HFFc6 (cell line): ENCODE data around the gene BTBD17. TPM values are rescaled to one million over a fixed set of nuclear protein-coding genes. Genes with fewer than 3 reads are reported as not detected.

Experiments used
- DNase-seq: peaks from one replicate; pipeline ENCODE4 v3.0.0-alpha.2; 2018
- H3K27ac Mint-ChIP-seq: 2 replicates; pipeline ENCODE4 v1.8.0; 2020; ENCODE audit warnings: mild to moderate bottlenecking, mixed read lengths
- H3K27me3 Mint-ChIP-seq: 2 replicates; pipeline ENCODE4 v1.8.0; 2021; ENCODE audit warnings: mild to moderate bottlenecking, moderate library complexity, mixed read lengths; ENCODE audit not compliant: insufficient read depth
- H3K36me3 Mint-ChIP-seq: 2 replicates; pipeline ENCODE4 v1.8.0; 2021; ENCODE audit warnings: low read depth, mixed read lengths
- H3K4me1 Mint-ChIP-seq: 2 replicates; pipeline ENCODE4 v1.8.0; 2020; ENCODE audit warnings: low read depth, mixed read lengths
- H3K4me3 Mint-ChIP-seq: 2 replicates; pipeline ENCODE4 v1.8.0; 2020; ENCODE audit warnings: mild to moderate bottlenecking, moderate library complexity, mixed read lengths
- H3K9me3 Mint-ChIP-seq: 2 replicates; pipeline ENCODE4 v1.8.0; 2020; ENCODE audit warnings: mild to moderate bottlenecking, mixed read lengths
- total RNA-seq, 6 experiments: library from RNA; stranded (reverse); fragmentation: NEBNext Ultra II Directional; extraction: Animal tissue kit (Norgen Biotek cat#: 25700); gene quantifications; 2 replicates in 1 of 6; 3 replicates in 5 of 6; pipeline ENCODE4 v1.2.3, GENCODE V29; 2021
- TF ChIP-seq, protein P1 (sequence below): fragments of 200-600 bp; sonication (generic); IDR thresholded peaks from 2 replicates; pipeline ENCODE4 v1.5.0; 2021; ENCODE audit warnings: antibody characterized with exemption, mild to moderate bottlenecking

BTBD17 gene
- total RNA-seq, 6 experiments from 2014 or later: not detected

GRCh38 chr17:74326506-74326905 lies 35.2 kb downstream of the BTBD17 start:
- Mint-ChIP-seq H3K27ac (no peak overlapping the region), H3K36me3 (peaks cover 4% of the 10 kb centered on the region; the same call in 1 of the 2 replicates), H3K4me3 (no peak overlapping the region), H3K4me1 (no peaks in the 10 kb centered on the region), H3K27me3 (peaks cover 2% of the 10 kb centered on the region), H3K9me3 (peaks cover 52% of the 10 kb centered on the region)
- TF ChIP-seq, protein P1, sequence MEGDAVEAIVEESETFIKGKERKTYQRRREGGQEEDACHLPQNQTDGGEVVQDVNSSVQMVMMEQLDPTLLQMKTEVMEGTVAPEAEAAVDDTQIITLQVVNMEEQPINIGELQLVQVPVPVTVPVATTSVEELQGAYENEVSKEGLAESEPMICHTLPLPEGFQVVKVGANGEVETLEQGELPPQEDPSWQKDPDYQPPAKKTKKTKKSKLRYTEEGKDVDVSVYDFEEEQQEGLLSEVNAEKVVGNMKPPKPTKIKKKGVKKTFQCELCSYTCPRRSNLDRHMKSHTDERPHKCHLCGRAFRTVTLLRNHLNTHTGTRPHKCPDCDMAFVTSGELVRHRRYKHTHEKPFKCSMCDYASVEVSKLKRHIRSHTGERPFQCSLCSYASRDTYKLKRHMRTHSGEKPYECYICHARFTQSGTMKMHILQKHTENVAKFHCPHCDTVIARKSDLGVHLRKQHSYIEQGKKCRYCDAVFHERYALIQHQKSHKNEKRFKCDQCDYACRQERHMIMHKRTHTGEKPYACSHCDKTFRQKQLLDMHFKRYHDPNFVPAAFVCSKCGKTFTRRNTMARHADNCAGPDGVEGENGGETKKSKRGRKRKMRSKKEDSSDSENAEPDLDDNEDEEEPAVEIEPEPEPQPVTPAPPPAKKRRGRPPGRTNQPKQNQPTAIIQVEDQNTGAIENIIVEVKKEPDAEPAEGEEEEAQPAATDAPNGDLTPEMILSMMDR: no peak
- no peak for DNase-seq

DNA sequence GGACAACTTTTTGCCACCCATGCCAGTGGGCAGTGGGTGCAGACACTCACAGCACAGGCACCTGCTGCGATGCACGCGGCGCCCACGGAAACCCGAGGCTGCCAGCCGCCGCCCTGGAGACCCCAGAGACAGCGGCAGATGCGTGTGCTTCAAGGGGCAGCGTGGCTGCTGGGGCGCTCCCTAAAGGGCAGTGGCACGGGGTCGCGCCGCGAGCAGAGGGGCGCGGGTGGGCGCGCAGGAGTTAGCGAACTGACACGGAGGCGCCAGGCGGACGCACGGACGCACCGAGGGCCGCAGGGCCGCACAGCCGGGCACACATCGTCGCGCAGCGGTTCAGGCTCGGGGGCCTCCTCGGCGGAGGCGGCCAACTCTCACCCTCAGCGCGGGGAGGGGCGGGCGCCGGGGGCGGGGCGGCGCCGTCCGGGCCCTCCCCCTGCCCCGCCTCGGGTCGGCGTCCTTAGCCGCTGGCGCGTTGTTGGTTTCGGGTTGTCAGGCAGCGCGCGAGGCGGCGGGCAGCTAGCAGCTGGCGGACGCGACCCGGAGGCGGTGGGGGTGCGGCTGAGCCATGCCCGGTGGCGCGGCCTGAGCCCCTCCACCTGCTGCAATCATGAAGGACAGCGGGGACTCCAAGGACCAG lies 35.8 kb downstream of the BTBD17 start, which contains the start of gene KIF19:
Gene KIF19 (plus strand): TSS at position 484 of the 637 bp plus-strand sequence. CDS start 124 bp downstream, at position 608.
- no peak within 1 kb of the TSS for H3K4me3 Mint-ChIP-seq
- no peak within 1 kb of the TSS for H3K27ac Mint-ChIP-seq
- TF ChIP-seq, protein P1: no peak
- no peak for DNase-seq
- H3K9me3 Mint-ChIP-seq: peaks cover 53% of the 10 kb centered on the region
- peaks cover 2% of the 10 kb centered on the region for H3K27me3 Mint-ChIP-seq
- peaks cover 4% of the 10 kb centered on the region; the same call in 1 of the 2 replicates for H3K36me3 Mint-ChIP-seq
- H3K4me1 Mint-ChIP-seq: no peaks in the 10 kb centered on the region

DNA sequence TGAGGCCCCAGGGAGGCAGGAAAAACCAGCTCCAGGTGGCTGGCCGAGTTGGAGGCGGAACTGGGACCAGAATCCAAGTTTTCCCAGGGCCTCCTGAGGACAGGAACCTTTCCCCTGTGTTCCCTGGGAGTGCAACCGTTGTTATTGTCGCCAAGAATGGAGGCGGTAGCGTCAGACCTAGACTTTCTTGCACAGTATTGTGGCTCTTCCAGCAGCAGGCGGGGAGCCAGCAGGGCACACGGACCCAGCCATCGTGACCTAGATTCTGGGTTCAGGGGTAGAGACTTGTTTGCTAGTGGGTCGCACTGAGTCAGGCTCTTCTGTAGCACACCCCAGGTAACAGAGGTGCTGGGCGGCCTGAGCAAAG lies 36.3 kb downstream of the BTBD17 start:
- no peak overlapping the region for H3K27ac Mint-ChIP-seq
- H3K27me3 Mint-ChIP-seq: peaks cover 2% of the 10 kb centered on the region
- H3K9me3 Mint-ChIP-seq: peaks cover 58% of the 10 kb centered on the region
- no peaks in the 10 kb centered on the region for H3K4me1 Mint-ChIP-seq
- DNase-seq: no peak
- no peak overlapping the region for H3K4me3 Mint-ChIP-seq
- TF ChIP-seq, protein P1: no peak
- peaks cover 4% of the 10 kb centered on the region; the same call in 1 of the 2 replicates for H3K36me3 Mint-ChIP-seq

DNA sequence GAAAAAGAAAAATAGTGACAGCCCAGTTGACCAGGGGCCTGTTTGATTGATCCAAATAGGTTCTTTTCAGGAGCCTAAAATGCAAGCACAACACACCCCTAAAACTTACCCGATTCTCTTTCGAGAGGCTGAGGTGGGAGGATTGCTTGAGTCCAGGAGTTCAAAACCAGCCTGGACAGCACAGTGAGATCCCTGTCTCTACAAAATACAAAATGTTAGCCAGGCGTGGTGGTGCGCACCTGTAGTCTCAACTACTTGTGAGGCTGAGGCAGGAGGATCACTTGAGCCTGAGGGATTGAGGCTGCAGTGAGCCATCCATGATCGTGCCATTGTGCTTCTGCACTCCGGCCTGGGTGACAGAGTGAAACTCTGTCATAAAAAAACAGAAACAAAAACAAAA lies 37.1 kb downstream of the BTBD17 start:
- no peak overlapping the region for H3K27ac Mint-ChIP-seq
- H3K4me3 Mint-ChIP-seq: no peak overlapping the region
- peaks cover 2% of the 10 kb centered on the region for H3K27me3 Mint-ChIP-seq
- TF ChIP-seq, protein P1: no peak
- peaks cover 4% of the 10 kb centered on the region; the same call in 1 of the 2 replicates for H3K36me3 Mint-ChIP-seq
- no peaks in the 10 kb centered on the region for H3K4me1 Mint-ChIP-seq
- DNase-seq: no peak
- peaks cover 61% of the 10 kb centered on the region for H3K9me3 Mint-ChIP-seq

- H3K27me3 Mint-ChIP-seq: peaks cover 2% of the 10 kb centered on the region
- H3K36me3 Mint-ChIP-seq: peaks cover 4% of the 10 kb centered on the region
- TF ChIP-seq, protein P1: no peak
- H3K27ac Mint-ChIP-seq: no peak overlapping the region
- peaks cover 66% of the 10 kb centered on the region for H3K9me3 Mint-ChIP-seq
- DNase-seq: no peak
- H3K4me1 Mint-ChIP-seq: no peaks in the 10 kb centered on the region
- H3K4me3 Mint-ChIP-seq: no peak overlapping the region
Measured at GRCh38 chr17:74318391-74318790, 43.3 kb downstream of the BTBD17 start.
